H9 (cell line): ENCODE measurements around the gene OBSL1. TPM values are rescaled to one million over a fixed set of nuclear protein-coding genes. Genes with fewer than 3 reads are reported as not detected.

Experiments used
- DNase-seq: peaks from one replicate; pipeline ENCODE4 v3.0.0-alpha.2; 2017
- H2AFZ ChIP-seq: one replicate; pipeline ENCODE4 v1.6.1; 2013; ENCODE audit warnings: mild to moderate bottlenecking, low read length, control low read depth, moderate library complexity
- H2AK5ac ChIP-seq: 2 replicates; pipeline ENCODE4 v1.6.1; 2013; ENCODE audit warnings: low read length, control low read depth, mixed read lengths; ENCODE audit not compliant: insufficient read length
- H2BK120ac ChIP-seq: one replicate; pipeline ENCODE4 v1.6.1; 2013; ENCODE audit warnings: low read depth, mild to moderate bottlenecking, low read length, control low read depth, inconsistent platforms; ENCODE audit not compliant: poor library complexity, severe bottlenecking
- H2BK12ac ChIP-seq: 2 replicates; pipeline ENCODE4 v1.6.1; 2013; ENCODE audit warnings: low read length, control low read depth, mixed read lengths, low read depth; ENCODE audit not compliant: insufficient read length
- H2BK15ac ChIP-seq: 2 replicates; pipeline ENCODE4 v1.6.1; 2013; ENCODE audit warnings: low read depth, low read length, control low read depth
- H2BK20ac ChIP-seq: one replicate; pipeline ENCODE4 v1.6.1; 2013; ENCODE audit warnings: low read depth, mild to moderate bottlenecking, low read length, control low read depth, inconsistent platforms; ENCODE audit not compliant: poor library complexity, severe bottlenecking
- H2BK5ac ChIP-seq: 2 replicates; pipeline ENCODE4 v1.6.1; 2013; ENCODE audit warnings: low read length, control low read depth, mixed read lengths; ENCODE audit not compliant: insufficient read length
- H3K14ac ChIP-seq: 2 replicates; pipeline ENCODE4 v1.6.1; 2013; ENCODE audit warnings: low read length, control low read depth; ENCODE audit not compliant: insufficient read depth
- H3K18ac ChIP-seq: 2 replicates; pipeline ENCODE4 v1.6.1; 2013; ENCODE audit warnings: low read depth, mild to moderate bottlenecking, mixed read lengths, low read length, control low read depth; ENCODE audit not compliant: insufficient read length
- H3K23ac ChIP-seq: 2 replicates; pipeline ENCODE4 v1.6.1; 2013; ENCODE audit warnings: low read length, control low read depth, mixed read lengths, low read depth; ENCODE audit not compliant: insufficient read length
- H3K23me2 ChIP-seq: 2 replicates; pipeline ENCODE4 v1.6.1; 2013; ENCODE audit warnings: low read depth, mild to moderate bottlenecking, mixed read lengths, low read length, control low read depth; ENCODE audit not compliant: insufficient read length, poor library complexity, severe bottlenecking
- H3K27ac ChIP-seq: 2 replicates; pipeline ENCODE4 v1.5.1; 2013; ENCODE audit warnings: low read length, control low read depth, mixed read lengths, low read depth; ENCODE audit not compliant: insufficient read length
- H3K27me3 ChIP-seq: 2 replicates; pipeline ENCODE4 v1.6.1; 2013; ENCODE audit warnings: low read length, control low read depth, inconsistent platforms; ENCODE audit not compliant: insufficient read depth
- H3K4ac ChIP-seq: 2 replicates; pipeline ENCODE4 v1.6.1; 2013; ENCODE audit warnings: low read depth, mild to moderate bottlenecking, control low read depth, inconsistent platforms, low read length, moderate library complexity
- H3K4me1 ChIP-seq: 2 replicates; pipeline ENCODE4 v1.6.1; 2013; ENCODE audit warnings: low read length, control low read depth, inconsistent platforms; ENCODE audit not compliant: insufficient read depth
- H3K4me2 ChIP-seq: 2 replicates; pipeline ENCODE4 v1.6.1; 2013; ENCODE audit warnings: low read length, control low read depth, mixed read lengths; ENCODE audit not compliant: insufficient read length, insufficient read depth
- H3K56ac ChIP-seq: 2 replicates; pipeline ENCODE4 v1.6.1; 2013; ENCODE audit warnings: low read depth, mild to moderate bottlenecking, mixed read lengths, low read length, control low read depth; ENCODE audit not compliant: insufficient read length
- H3K79me1 ChIP-seq: 2 replicates; pipeline ENCODE4 v1.6.1; 2013; ENCODE audit warnings: low read depth, mild to moderate bottlenecking, moderate library complexity, low read length, control low read depth, inconsistent platforms; ENCODE audit not compliant: insufficient read depth, poor library complexity, severe bottlenecking
- H3K79me2 ChIP-seq: 2 replicates; pipeline ENCODE4 v1.6.1; 2013; ENCODE audit warnings: low read length, control low read depth, inconsistent platforms; ENCODE audit not compliant: insufficient read depth
- H3K9ac ChIP-seq: 2 replicates; pipeline ENCODE4 v1.6.1; 2013; ENCODE audit warnings: low read length, control low read depth, mixed read lengths; ENCODE audit not compliant: insufficient read length; ENCODE audit errors: extremely low read depth
- H3K9me3 ChIP-seq: one replicate; pipeline ENCODE4 v1.6.1; 2013; ENCODE audit warnings: low read depth, low read length, inconsistent platforms; ENCODE audit not compliant: control insufficient read depth
- H3T11ph ChIP-seq: one replicate; pipeline ENCODE4 v1.6.1; 2013; ENCODE audit warnings: mild to moderate bottlenecking, low read length, control low read depth, inconsistent platforms
- H4K20me1 ChIP-seq: one replicate; pipeline ENCODE4 v1.6.1; 2013; ENCODE audit not compliant: control insufficient read depth, insufficient read length, insufficient read depth
- H4K5ac ChIP-seq: 2 replicates; pipeline ENCODE4 v1.6.1; 2013; ENCODE audit warnings: low read depth, mild to moderate bottlenecking, mixed read lengths, low read length, control low read depth; ENCODE audit not compliant: insufficient read length
- H4K8ac ChIP-seq: replicated peaks from 2 replicates; pipeline ENCODE4 v1.6.1; 2013; ENCODE audit warnings: low read length, control low read depth, mixed read lengths, low read depth; ENCODE audit not compliant: insufficient read length
- H4K91ac ChIP-seq: 2 replicates; pipeline ENCODE4 v1.6.1; 2013; ENCODE audit warnings: low read depth, mild to moderate bottlenecking, moderate library complexity, mixed read lengths, low read length, control low read depth; ENCODE audit not compliant: insufficient read length
- H3K27ac Mint-ChIP-seq, 3 experiments: 2 replicates in 2 of 3; 3 replicates in 1 of 3; pipeline ENCODE4 v1.8.0; 2020 to 2021; ENCODE audit warnings: mixed read lengths in 3 of 3, mild to moderate bottlenecking in 1 of 3, moderate library complexity in 1 of 3
- H3K27me3 Mint-ChIP-seq: 2 replicates; pipeline ENCODE4 v1.8.0; 2021; ENCODE audit warnings: low read depth, mild to moderate bottlenecking, moderate library complexity, mixed read lengths
- H3K36me3 Mint-ChIP-seq, 3 experiments: 2 replicates in 2 of 3; 3 replicates in 1 of 3; pipeline ENCODE4 v1.8.0; 2020 to 2021; ENCODE audit warnings: low read depth in 3 of 3, mixed read lengths in 3 of 3; ENCODE audit not compliant: insufficient read depth in 1 of 3
- H3K4me1 Mint-ChIP-seq, 2 experiments: 2 replicates each; pipeline ENCODE4 v1.8.0; 2020; ENCODE audit warnings: mixed read lengths in 2 of 2
- H3K4me3 Mint-ChIP-seq, 2 experiments: 2 replicates in 1 of 2; 3 replicates in 1 of 2; pipeline ENCODE4 v1.8.0; 2020 to 2021; ENCODE audit warnings: mild to moderate bottlenecking in 2 of 2, mixed read lengths in 2 of 2, moderate library complexity in 1 of 2
- H3K9me3 Mint-ChIP-seq, 2 experiments: 2 replicates in 1 of 2; 3 replicates in 1 of 2; pipeline ENCODE4 v1.8.0; 2020; ENCODE audit warnings: mild to moderate bottlenecking in 2 of 2, mixed read lengths in 2 of 2, moderate library complexity in 1 of 2
- CTCF ChIP-seq: fragments of 200-600 bp; sonication (generic); conservative IDR thresholded peaks from 3 replicates; pipeline ENCODE4 v1.8.0; 2021; ENCODE audit warnings: antibody characterized with exemption, mild to moderate bottlenecking
- WGBS: extraction: QIAGEN DNeasy Blood & Tissue Kit; methylation state at CpG from one replicate; pipeline ENCODE4 v1.1.7; 2013; ENCODE audit warnings: missing lambda C conversion rate, low lambda C conversion rate, mixed read lengths; ENCODE audit not compliant: insufficient read length; ENCODE audit errors: extremely low coverage; 5-methylcytosine and 5-hydroxymethylcytosine counted together
- total RNA-seq: library from RNA; stranded (reverse); gene quantifications from 2 replicates; pipeline ENCODE4 v1.2.1, GENCODE V29; 2021

Gene OBSL1
- total RNA-seq, 1 experiment from 2014 or later, result 140 TPM

DNA sequence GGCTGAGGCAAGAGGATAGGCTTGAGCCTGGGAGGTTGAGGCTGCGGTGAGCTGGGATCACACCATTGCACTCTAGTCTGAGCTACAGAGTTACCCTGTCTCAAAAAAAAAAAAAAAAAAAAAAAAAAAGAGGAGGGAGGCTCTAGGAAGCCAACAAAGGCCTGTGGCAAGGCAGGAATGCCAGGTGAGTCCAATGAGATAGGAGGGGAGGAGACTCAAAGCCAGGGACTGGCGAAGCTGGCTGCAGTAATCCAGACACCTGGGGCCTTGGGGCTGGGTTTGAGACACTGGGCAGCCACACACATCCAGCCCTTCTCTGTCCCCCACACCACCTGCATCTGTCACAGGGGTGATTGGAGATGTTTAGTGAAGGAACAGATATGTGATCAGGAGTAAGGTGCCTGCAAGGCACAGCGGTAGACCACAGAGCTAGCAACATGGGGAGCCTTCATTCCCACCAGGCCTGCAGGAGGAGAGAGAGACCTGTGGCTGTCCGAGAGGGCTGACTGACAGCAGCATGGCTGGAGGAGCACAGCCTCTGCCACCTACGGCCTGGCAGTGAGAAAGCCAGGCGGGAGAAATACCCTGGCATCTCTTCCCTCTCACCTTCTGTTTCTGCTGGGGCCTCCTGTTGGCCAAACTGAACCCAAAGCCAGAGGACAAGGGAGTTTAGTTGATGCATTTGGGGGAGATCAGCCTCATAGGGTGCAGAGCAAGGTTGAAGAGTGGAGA is 37.2 kb downstream of the OBSL1 start:
- Histone ChIP-seq H2AK5ac (no peak overlapping the region), H3K14ac (no peak overlapping the region), H3K18ac (no peak overlapping the region), H2BK20ac (no peak overlapping the region), H4K5ac (no peak overlapping the region), H2BK5ac (no peak overlapping the region), H4K91ac (no peak overlapping the region), H2BK12ac (no peak overlapping the region), H3K9ac (no peak overlapping the region), H3K79me1 (no peaks in the 10 kb centered on the region), H2BK15ac (no peak overlapping the region), H3T11ph (no peak overlapping the region), H3K4me1 (peaks cover 3% of the 10 kb centered on the region; the same call in 1 of the 2 replicates), H3K79me2 (no peaks in the 10 kb centered on the region), H3K23ac (no peak overlapping the region), H4K20me1 (no peaks in the 10 kb centered on the region), H2BK120ac (no peak overlapping the region), H3K56ac (no peak overlapping the region), H3K23me2 (peaks cover 3% of the 10 kb centered on the region), H2AFZ (no peak overlapping the region), H4K8ac (no peak overlapping the region), H3K27ac (no peak overlapping the region), H3K4ac (no peak overlapping the region), H3K27me3 (no peaks in the 10 kb centered on the region; the same call in 1 of the 2 replicates), H3K9me3 (no peaks in the 10 kb centered on the region), H3K4me2 (no peak overlapping the region)
- peak overlapping the region in 1 of 3 experiments; percentile 91; a peak in 2 of 7 replicates for H3K27ac Mint-ChIP-seq
- DNase-seq, result no peak
- peaks cover 39 to 43% of the 10 kb centered on the region in 2 experiments for H3K4me1 Mint-ChIP-seq
- no peaks in the 10 kb centered on the region; a peak in 2 of 5 replicates for H3K9me3 Mint-ChIP-seq
- TF ChIP-seq CTCF, result no peak
- no CpG with 5 or more reads among the region's 6 CpGs for WGBS
- H3K4me3 Mint-ChIP-seq, result no peak overlapping the region
- peaks cover 35% of the 10 kb centered on the region for H3K27me3 Mint-ChIP-seq
- peaks cover 0 to 7% (median 4%) of the 10 kb centered on the region in 3 experiments; a peak in 5 of 7 replicates for H3K36me3 Mint-ChIP-seq
